HepG2 (cell line): ENCODE measurements around the gene COL13A1. TPM values are rescaled to one million over a fixed set of nuclear protein-coding genes. Genes with fewer than 3 reads are reported as not detected.

Source experiments
- ATAC-seq: fragments of 200-7000 bp; cut with Tn5 transposase; 3 replicates; pipeline ENCODE4 v1.9.1; 2020; ENCODE audit warnings: mild to moderate bottlenecking, moderate library complexity
- BruUV-seq: library from RNA; stranded (reverse); fragments of 400-500 nt; replicated peaks from 2 replicates; lab custom pipeline; 2021; lab: Mats Ljungman, UMichigan
- CTCF ChIA-PET: fragments of 300-600 bp; formaldehyde crosslinking; extraction: SDS; loops from one replicate; lab custom pipeline; 2021; ENCODE audit warnings: low total read pairs, inconsistent platforms, low intra/inter-chr PET ratio; lab: Yijun Ruan, JAX
- POLR2A ChIA-PET: fragments of 350-600 bp; sonication (Branson Sonifier 250); formaldehyde crosslinking; loops from one replicate; lab custom pipeline; 2020; ENCODE audit warnings: antibody characterized with exemption, inconsistent platforms; lab: Yijun Ruan, JAX
- DNase-seq: peaks from one replicate; pipeline ENCODE4 v3.0.0-alpha.2; 2015; ENCODE audit warnings: low spot score
- FAIRE-seq: peaks from 3 replicates; lab custom pipeline; 2011; peaks lifted over from hg19 to GRCh38; lab: Jason Lieb, UNC
- H2AFZ ChIP-seq: one replicate; pipeline ENCODE4 v1.6.1; 2011; ENCODE audit warnings: low read length, inconsistent platforms
- H3K27ac ChIP-seq: fragments of 300-600 bp; 3 replicates; pipeline ENCODE4 v1.8.0; 2011; ENCODE audit warnings: mixed run types, mild to moderate bottlenecking, mixed read lengths, low read length, inconsistent platforms; ENCODE audit not compliant: insufficient read depth; ENCODE audit errors: extremely low read length
- H3K27me3 ChIP-seq, 2 experiments: fragments of 200-600 bp in 1 of 2; 2 replicates in 1 of 2; 3 replicates in 1 of 2; pipeline versions ENCODE4 v1.6.0 to v1.8.0; 2011; ENCODE audit warnings: low read length in 2 of 2, mild to moderate bottlenecking in 2 of 2, moderate library complexity in 2 of 2, inconsistent platforms in 1 of 2; ENCODE audit not compliant: insufficient read depth in 2 of 2, control insufficient read depth in 1 of 2
- H3K36me3 ChIP-seq, 2 experiments: fragments of 200-600 bp in 1 of 2; replicated peaks in 1 of 2; 2 replicates in 1 of 2; 3 replicates in 1 of 2; pipeline versions ENCODE4 v1.5.1 to v1.8.0; 2011; ENCODE audit warnings: low read length in 2 of 2, inconsistent platforms in 1 of 2; ENCODE audit not compliant: insufficient read depth in 2 of 2, control insufficient read depth in 1 of 2
- H3K4me1 ChIP-seq: 2 replicates; pipeline ENCODE4 v1.5.1; 2012; ENCODE audit warnings: low read length, inconsistent platforms; ENCODE audit not compliant: insufficient read depth
- H3K4me2 ChIP-seq: 2 replicates; pipeline ENCODE4 v1.6.0; 2011; ENCODE audit warnings: low read depth, low read length, inconsistent platforms
- H3K4me3 ChIP-seq, 3 experiments: fragments of 200-600 bp in 1 of 3; sonication (generic), shearing (Covaris generic) in 1 of 3; replicated peaks in 1 of 3; 2 replicates each; pipeline ENCODE4 v1.5.1; 2011 to 2016; ENCODE audit warnings: low read length in 3 of 3, inconsistent platforms in 2 of 3, low read depth in 2 of 3, mild to moderate bottlenecking in 2 of 3, control low read depth in 1 of 3, mixed read lengths in 1 of 3; ENCODE audit not compliant: insufficient read depth in 1 of 3
- H3K79me2 ChIP-seq: one replicate; pipeline ENCODE4 v1.6.1; 2011; ENCODE audit warnings: low read length, inconsistent platforms; ENCODE audit not compliant: insufficient read depth
- H3K9ac ChIP-seq: 2 replicates; pipeline ENCODE4 v1.6.0; 2011; ENCODE audit warnings: mild to moderate bottlenecking, low read depth, low read length, inconsistent platforms; ENCODE audit not compliant: insufficient read depth
- H3K9me3 ChIP-seq: 2 replicates; pipeline ENCODE4 v1.5.1; 2012; ENCODE audit warnings: mild to moderate bottlenecking, low read length
- H4K20me1 ChIP-seq: 2 replicates; pipeline ENCODE4 v1.6.0; 2011; ENCODE audit warnings: inconsistent platforms, mild to moderate bottlenecking, low read length, moderate library complexity; ENCODE audit not compliant: insufficient read depth
- GLI4 ChIP-seq: sonication (generic); formaldehyde crosslinking; IDR thresholded peaks from 2 replicates; pipeline ENCODE4 v1.5.1; 2020; ENCODE audit warnings: missing genetic modification reagents, mild to moderate bottlenecking, moderate library complexity, borderline replicate concordance
- GMEB1 ChIP-seq: sonication (generic); formaldehyde crosslinking; IDR thresholded peaks from 2 replicates; pipeline ENCODE4 v1.5.1; 2020; ENCODE audit warnings: missing genetic modification reagents, mild to moderate bottlenecking, borderline replicate concordance
- IRX3 ChIP-seq: sonication (generic); formaldehyde crosslinking; IDR thresholded peaks from 2 replicates; pipeline ENCODE4 v1.8.1; 2023; ENCODE audit warnings: mild to moderate bottlenecking, low read depth, missing genetic modification reagents, borderline replicate concordance
- KAT8 ChIP-seq: IDR thresholded peaks from 2 replicates; pipeline ENCODE4 v1.6.1; 2016; ENCODE audit warnings: missing genetic modification reagents, missing compliant biosample characterization
- PAWR ChIP-seq: sonication (generic); formaldehyde crosslinking; IDR thresholded peaks from 2 replicates; pipeline ENCODE4 v1.4.0; 2020; ENCODE audit warnings: missing genetic modification reagents, mild to moderate bottlenecking, borderline replicate concordance
- POLR2G ChIP-seq: fragments of 200-400 bp; formaldehyde crosslinking; IDR thresholded peaks from 2 replicates; pipeline ENCODE4 v1.6.1; 2018; ENCODE audit warnings: mild to moderate bottlenecking, low read depth, low read length, moderate library complexity
- PPARG ChIP-seq: conservative IDR thresholded peaks from 2 replicates; pipeline ENCODE4 v1.6.1; 2016; ENCODE audit warnings: missing biosample characterization, missing genetic modification reagents
- RBFOX2 ChIP-seq: fragments of 200-400 bp; formaldehyde crosslinking; IDR thresholded peaks from 2 replicates; pipeline ENCODE4 v1.6.1; 2017; ENCODE audit warnings: low read depth, mild to moderate bottlenecking, low read length
- SIX4 ChIP-seq: sonication (generic); formaldehyde crosslinking; IDR thresholded peaks from 2 replicates; pipeline ENCODE4 v1.4.0; 2020; ENCODE audit warnings: missing genetic modification reagents
- ZMAT5 ChIP-seq: sonication (generic); formaldehyde crosslinking; IDR thresholded peaks from 2 replicates; pipeline ENCODE4 v1.5.0; 2020; ENCODE audit warnings: mild to moderate bottlenecking, low read depth, missing genetic modification reagents, borderline replicate concordance
- ZNF253 ChIP-seq: sonication (generic); formaldehyde crosslinking; IDR thresholded peaks from 2 replicates; pipeline ENCODE4 v1.8.0; 2022; ENCODE audit warnings: mild to moderate bottlenecking, missing genetic modification reagents, borderline replicate concordance
- ZNF792 ChIP-seq: IDR thresholded peaks from 2 replicates; pipeline ENCODE4 v1.6.1; 2016
- ZSCAN22 ChIP-seq: sonication (generic); formaldehyde crosslinking; IDR thresholded peaks from 2 replicates; pipeline ENCODE4 v1.4.0; 2020; ENCODE audit warnings: mild to moderate bottlenecking, missing genetic modification reagents
- WGBS: methylation state at CpG from one replicate; pipeline ENCODE4 v1.1.6; 2017; ENCODE audit warnings: low lambda C conversion rate; 5-methylcytosine and 5-hydroxymethylcytosine counted together
- in situ Hi-C: cut with HindIII; loops from 2 replicates; pipeline ENCODE4 v1.10.0; 2017; ENCODE audit warnings: low pct_unique_long_range_greater_than_20kb; ENCODE audit not compliant: extremely low pct_ligation_motif_present
- intact Hi-C: fragments of 100-400 bp; cut with micrococcal nuclease; formaldehyde crosslinking; loops from one replicate; pipeline ENCODE4 v1.10.0; 2022; ENCODE audit not compliant: unreplicated experiment
- polyA plus RNA-seq, 8 experiments: library from polyadenylated mRNA; depleted of rRNA in 3 of 8; stranded (reverse) in 7 of 8; unstranded in 1 of 8; fragments of >200 nt; fragmentation: Illumina TruSeq in 4 of 8; extraction: Trizol in 4 of 8; gene quantifications; 2 replicates each; pipeline versions ENCODE4 v1.2.1 to v1.2.3, GENCODE V29; 2011 to 2016; ENCODE audit warnings: low read depth in 4 of 8, missing spikeins in 1 of 8, mixed read lengths in 1 of 8; ENCODE audit not compliant: insufficient read depth in 1 of 8
- total RNA-seq, 5 experiments: library from RNA; depleted of rRNA; stranded (reverse); fragments of >200 nt; fragmentation: Illumina TruSeq; extraction: Trizol; gene quantifications; 2 replicates each; pipeline ENCODE4 v1.2.3, GENCODE V29; 2016; ENCODE audit warnings: low read depth in 1 of 5
- TF ChIP-seq, protein P1 (sequence below): sonication (generic); formaldehyde crosslinking; IDR thresholded peaks from 2 replicates; pipeline ENCODE4 v1.4.0; 2020; ENCODE audit warnings: mild to moderate bottlenecking, missing genetic modification reagents, borderline replicate concordance
- TF ChIP-seq, protein P2 (sequence below): sonication (generic); formaldehyde crosslinking; IDR thresholded peaks from 2 replicates; pipeline ENCODE4 v1.5.0; 2020; ENCODE audit warnings: missing genetic modification reagents
- TF ChIP-seq, protein P3 (sequence below): sonication (generic); formaldehyde crosslinking; IDR thresholded peaks from 2 replicates; pipeline ENCODE4 v1.9.0; 2021; ENCODE audit warnings: missing genetic modification reagents, borderline replicate concordance

COL13A1 gene
- total and polyA plus RNA-seq, 2 of the 13 experiments (the other 11 are each of a cell fraction or from before 2014, with no cell fraction given): 0.07 TPM; not detected in 1

- TF ChIP-seq, protein P1, sequence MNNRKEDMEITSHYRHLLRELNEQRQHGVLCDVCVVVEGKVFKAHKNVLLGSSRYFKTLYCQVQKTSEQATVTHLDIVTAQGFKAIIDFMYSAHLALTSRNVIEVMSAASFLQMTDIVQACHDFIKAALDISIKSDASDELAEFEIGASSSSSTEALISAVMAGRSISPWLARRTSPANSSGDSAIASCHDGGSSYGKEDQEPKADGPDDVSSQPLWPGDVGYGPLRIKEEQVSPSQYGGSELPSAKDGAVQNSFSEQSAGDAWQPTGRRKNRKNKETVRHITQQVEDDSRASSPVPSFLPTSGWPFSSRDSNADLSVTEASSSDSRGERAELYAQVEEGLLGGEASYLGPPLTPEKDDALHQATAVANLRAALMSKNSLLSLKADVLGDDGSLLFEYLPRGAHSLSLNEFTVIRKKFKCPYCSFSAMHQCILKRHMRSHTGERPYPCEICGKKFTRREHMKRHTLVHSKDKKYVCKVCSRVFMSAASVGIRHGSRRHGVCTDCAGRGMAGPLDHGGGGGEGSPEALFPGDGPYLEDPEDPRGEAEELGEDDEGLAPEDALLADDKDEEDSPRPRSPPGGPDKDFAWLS (CRISPR knock-in tag): no peak
- no peak for TF ChIP-seq ZNF792 (CRISPR knock-in tag)
- TF ChIP-seq RBFOX2: no peak
- TF ChIP-seq GLI4 (CRISPR knock-in tag): no peak
- TF ChIP-seq POLR2G: no peak
- no peak for TF ChIP-seq ZNF253 (CRISPR knock-in tag)
- TF ChIP-seq, protein P2, sequence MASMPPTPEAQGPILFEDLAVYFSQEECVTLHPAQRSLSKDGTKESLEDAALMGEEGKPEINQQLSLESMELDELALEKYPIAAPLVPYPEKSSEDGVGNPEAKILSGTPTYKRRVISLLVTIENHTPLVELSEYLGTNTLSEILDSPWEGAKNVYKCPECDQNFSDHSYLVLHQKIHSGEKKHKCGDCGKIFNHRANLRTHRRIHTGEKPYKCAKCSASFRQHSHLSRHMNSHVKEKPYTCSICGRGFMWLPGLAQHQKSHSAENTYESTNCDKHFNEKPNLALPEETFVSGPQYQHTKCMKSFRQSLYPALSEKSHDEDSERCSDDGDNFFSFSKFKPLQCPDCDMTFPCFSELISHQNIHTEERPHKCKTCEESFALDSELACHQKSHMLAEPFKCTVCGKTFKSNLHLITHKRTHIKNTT (CRISPR knock-in tag): no peak
- TF ChIP-seq PAWR (CRISPR knock-in tag): no peak
These were observed 20.1 kb upstream of the COL13A1 start (continued) for GRCh38 chr10:69781576-69781975.

- Histone ChIP-seq H3K4me2 (no peak overlapping the region), H2AFZ (no peak overlapping the region), H3K4me1 (no peaks in the 10 kb centered on the region), H4K20me1 (no peaks in the 10 kb centered on the region), H3K9me3 (no peaks in the 10 kb centered on the region), H3K27me3 (peaks cover 2 to 15% of the 10 kb centered on the region in 2 experiments; a peak in 1 of 5 replicates), H3K36me3 (no peaks in the 10 kb centered on the region), H3K9ac (no peak overlapping the region), H3K27ac (no peak overlapping the region), H3K79me2 (no peaks in the 10 kb centered on the region), H3K4me3 (no peak overlapping the region)
- in situ Hi-C loops (no loop called here), intact Hi-C loops (no loop called here)
- no peak for DNase-seq
- ATAC-seq: no peak
- ChIA-PET POLR2A (no interaction called here), CTCF (no interaction called here)
- 11% methylated on average over 2 of the region's 2 CpGs for WGBS
- no TSS peak for BruUV-seq
- no peak for FAIRE-seq
- no peak for TF ChIP-seq KAT8
- TF ChIP-seq, protein P3, sequence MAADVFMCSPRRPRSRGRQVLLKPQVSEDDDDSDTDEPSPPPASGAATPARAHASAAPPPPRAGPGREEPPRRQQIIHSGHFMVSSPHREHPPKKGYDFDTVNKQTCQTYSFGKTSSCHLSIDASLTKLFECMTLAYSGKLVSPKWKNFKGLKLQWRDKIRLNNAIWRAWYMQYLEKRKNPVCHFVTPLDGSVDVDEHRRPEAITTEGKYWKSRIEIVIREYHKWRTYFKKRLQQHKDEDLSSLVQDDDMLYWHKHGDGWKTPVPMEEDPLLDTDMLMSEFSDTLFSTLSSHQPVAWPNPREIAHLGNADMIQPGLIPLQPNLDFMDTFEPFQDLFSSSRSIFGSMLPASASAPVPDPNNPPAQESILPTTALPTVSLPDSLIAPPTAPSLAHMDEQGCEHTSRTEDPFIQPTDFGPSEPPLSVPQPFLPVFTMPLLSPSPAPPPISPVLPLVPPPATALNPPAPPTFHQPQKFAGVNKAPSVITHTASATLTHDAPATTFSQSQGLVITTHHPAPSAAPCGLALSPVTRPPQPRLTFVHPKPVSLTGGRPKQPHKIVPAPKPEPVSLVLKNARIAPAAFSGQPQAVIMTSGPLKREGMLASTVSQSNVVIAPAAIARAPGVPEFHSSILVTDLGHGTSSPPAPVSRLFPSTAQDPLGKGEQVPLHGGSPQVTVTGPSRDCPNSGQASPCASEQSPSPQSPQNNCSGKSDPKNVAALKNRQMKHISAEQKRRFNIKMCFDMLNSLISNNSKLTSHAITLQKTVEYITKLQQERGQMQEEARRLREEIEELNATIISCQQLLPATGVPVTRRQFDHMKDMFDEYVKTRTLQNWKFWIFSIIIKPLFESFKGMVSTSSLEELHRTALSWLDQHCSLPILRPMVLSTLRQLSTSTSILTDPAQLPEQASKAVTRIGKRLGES (CRISPR knock-in tag): no peak
- TF ChIP-seq PPARG (CRISPR knock-in tag): no peak
- no peak for TF ChIP-seq IRX3
- TF ChIP-seq GMEB1 (CRISPR knock-in tag): no peak
- no peak for TF ChIP-seq ZSCAN22 (CRISPR knock-in tag)
- no peak for TF ChIP-seq ZMAT5 (CRISPR knock-in tag)
- TF ChIP-seq SIX4 (CRISPR knock-in tag): no peak
These were observed 18.2 kb upstream of the COL13A1 start for GRCh38 chr10:69783515-69783914.
